ENCODE measurements around the gene BACE2.
A peak's percentile ranks its signal among the peaks of the same experiment; 100 is the strongest.

DNA sequence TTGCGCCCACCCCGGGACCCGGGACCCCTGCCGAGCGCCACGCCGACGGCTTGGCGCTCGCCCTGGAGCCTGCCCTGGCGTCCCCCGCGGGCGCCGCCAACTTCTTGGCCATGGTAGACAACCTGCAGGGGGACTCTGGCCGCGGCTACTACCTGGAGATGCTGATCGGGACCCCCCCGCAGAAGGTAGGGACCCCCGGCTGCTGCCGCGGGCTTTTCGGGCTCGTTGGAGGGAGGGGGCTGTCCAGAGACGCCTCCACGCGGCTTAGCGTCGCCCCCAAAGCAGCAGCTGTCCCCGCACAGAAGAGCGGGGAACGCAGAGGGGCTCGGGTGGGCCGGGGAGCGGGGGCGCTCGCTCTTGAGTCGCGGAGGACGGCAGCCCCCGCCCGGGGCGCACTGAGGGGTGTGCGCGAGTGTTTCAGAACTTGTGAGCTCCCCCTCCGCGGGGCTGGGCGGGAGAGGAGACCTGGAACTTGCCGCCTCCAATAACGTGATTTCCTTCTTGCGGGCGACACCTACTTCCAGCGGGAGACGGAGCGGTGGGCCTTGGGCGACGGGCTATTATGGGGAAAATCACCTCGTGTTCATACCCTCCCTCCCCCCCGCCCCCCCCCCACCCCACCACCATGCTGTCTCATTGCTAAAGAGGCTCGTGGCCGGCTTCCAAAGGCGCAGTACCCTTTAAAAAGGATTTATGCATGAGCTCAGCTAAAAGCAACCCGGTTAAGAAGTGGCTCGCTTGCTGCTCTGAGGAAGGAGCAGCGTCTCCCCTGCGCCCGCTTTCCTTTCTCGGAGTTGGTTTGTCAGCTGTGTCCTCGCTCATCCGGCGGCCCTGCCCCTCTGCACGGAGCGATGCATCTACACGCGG is 664 bp downstream of the BACE2 start:
- TF ChIP-seq EZH2 (IDR thresholded peaks at IDR 0.05; ENCODE audit: borderline replicate concordance) = no peak
- TF ChIP-seq, protein P1, sequence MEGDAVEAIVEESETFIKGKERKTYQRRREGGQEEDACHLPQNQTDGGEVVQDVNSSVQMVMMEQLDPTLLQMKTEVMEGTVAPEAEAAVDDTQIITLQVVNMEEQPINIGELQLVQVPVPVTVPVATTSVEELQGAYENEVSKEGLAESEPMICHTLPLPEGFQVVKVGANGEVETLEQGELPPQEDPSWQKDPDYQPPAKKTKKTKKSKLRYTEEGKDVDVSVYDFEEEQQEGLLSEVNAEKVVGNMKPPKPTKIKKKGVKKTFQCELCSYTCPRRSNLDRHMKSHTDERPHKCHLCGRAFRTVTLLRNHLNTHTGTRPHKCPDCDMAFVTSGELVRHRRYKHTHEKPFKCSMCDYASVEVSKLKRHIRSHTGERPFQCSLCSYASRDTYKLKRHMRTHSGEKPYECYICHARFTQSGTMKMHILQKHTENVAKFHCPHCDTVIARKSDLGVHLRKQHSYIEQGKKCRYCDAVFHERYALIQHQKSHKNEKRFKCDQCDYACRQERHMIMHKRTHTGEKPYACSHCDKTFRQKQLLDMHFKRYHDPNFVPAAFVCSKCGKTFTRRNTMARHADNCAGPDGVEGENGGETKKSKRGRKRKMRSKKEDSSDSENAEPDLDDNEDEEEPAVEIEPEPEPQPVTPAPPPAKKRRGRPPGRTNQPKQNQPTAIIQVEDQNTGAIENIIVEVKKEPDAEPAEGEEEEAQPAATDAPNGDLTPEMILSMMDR (IDR thresholded peaks at IDR 0.05; ENCODE audit: poor library complexity) = peak; percentile 2
